Breast epithelium (tissue), 3 donors: ENCODE results near the gene ZNF558.

Source experiments
- CTCF ChIP-seq, 3 donors: fragments of 450-650 bp; IDR thresholded peaks; one replicate each; pipeline ENCODE4 v1.5.1; 2016 to 2017; ENCODE audit warnings: antibody characterized with exemption in 3 of 3, mild to moderate bottlenecking in 3 of 3, moderate library complexity in 3 of 3
- POLR2AphosphoS5 ChIP-seq, 3 donors: sonication (generic); formaldehyde crosslinking; IDR thresholded peaks; one replicate each; pipeline ENCODE4 v1.6.1; 2017; ENCODE audit warnings: antibody characterized with exemption in 3 of 3

- no peak for TF ChIP-seq CTCF (IDR thresholded peaks at IDR 0.05)
- TF ChIP-seq POLR2AphosphoS5 (IDR thresholded peaks at IDR 0.05) = no peak
These were observed 20.6 kb downstream of the ZNF558 start for GRCh38 chr19:8811315-8812172.
